Measurements from ENCODE around the gene CTAGE9.

- TF ChIP-seq, protein P1, sequence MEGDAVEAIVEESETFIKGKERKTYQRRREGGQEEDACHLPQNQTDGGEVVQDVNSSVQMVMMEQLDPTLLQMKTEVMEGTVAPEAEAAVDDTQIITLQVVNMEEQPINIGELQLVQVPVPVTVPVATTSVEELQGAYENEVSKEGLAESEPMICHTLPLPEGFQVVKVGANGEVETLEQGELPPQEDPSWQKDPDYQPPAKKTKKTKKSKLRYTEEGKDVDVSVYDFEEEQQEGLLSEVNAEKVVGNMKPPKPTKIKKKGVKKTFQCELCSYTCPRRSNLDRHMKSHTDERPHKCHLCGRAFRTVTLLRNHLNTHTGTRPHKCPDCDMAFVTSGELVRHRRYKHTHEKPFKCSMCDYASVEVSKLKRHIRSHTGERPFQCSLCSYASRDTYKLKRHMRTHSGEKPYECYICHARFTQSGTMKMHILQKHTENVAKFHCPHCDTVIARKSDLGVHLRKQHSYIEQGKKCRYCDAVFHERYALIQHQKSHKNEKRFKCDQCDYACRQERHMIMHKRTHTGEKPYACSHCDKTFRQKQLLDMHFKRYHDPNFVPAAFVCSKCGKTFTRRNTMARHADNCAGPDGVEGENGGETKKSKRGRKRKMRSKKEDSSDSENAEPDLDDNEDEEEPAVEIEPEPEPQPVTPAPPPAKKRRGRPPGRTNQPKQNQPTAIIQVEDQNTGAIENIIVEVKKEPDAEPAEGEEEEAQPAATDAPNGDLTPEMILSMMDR (conservative IDR thresholded peaks at IDR 0.05; ENCODE audit: low read length), result no peak
- no peak for TF ChIP-seq EZH2phosphoT487 (IDR thresholded peaks at IDR 0.05; ENCODE audit: borderline replicate concordance)
Observed at GRCh38 chr6:131687022-131687421, 23.8 kb downstream of the CTAGE9 start.
